GM19043 (cell line): ENCODE data around the gene NDUFB10.

Experiments
- ATAC-seq: cut with Tn5 transposase; IDR thresholded peaks from one replicate; pipeline ENCODE4 v1.9.1; 2021; ENCODE audit warnings: low read depth; ENCODE audit not compliant: unreplicated experiment

The NDUFB10 gene

GRCh38 chr16:1998852-1999801 is 39.8 kb downstream of the NDUFB10 start:
- ATAC-seq = no peak

GRCh38 chr16:1999866-2000514 is 40.7 kb downstream of the NDUFB10 start:
- no peak for ATAC-seq

- no peak for ATAC-seq
Observed at GRCh38 chr16:2001035-2001434, 41.7 kb downstream of the NDUFB10 start.

GRCh38 chr16:2001456-2002355 is 42.4 kb downstream of the NDUFB10 start:
- ATAC-seq = no peak

- ATAC-seq = no peak
Observed at GRCh38 chr16:2002406-2003230, 43.3 kb downstream of the NDUFB10 start.

- ATAC-seq = no peak
Observed at GRCh38 chr16:2003231-2003826, 44.0 kb downstream of the NDUFB10 start.

- no peak for ATAC-seq
Observed at GRCh38 chr16:2003827-2004641, 44.7 kb downstream of the NDUFB10 start.

- no peak for ATAC-seq
Observed at GRCh38 chr16:2004795-2005517, 45.6 kb downstream of the NDUFB10 start.

GRCh38 chr16:2005646-2006045 is 46.3 kb downstream of the NDUFB10 start:
- ATAC-seq = no peak

- ATAC-seq = no peak
Observed at GRCh38 chr16:2006317-2006716, 47.0 kb downstream of the NDUFB10 start.

- no peak for ATAC-seq
Observed at GRCh38 chr16:2007081-2007836, 47.9 kb downstream of the NDUFB10 start.

- no peak for ATAC-seq
Observed at GRCh38 chr16:2008009-2008526, 48.7 kb downstream of the NDUFB10 start.

- no peak for ATAC-seq
Observed at GRCh38 chr16:2008631-2009163, 49.4 kb downstream of the NDUFB10 start.

GRCh38 chr16:2009164-2009711 is 49.9 kb downstream of the NDUFB10 start:
- peak; percentile 24 for ATAC-seq

GRCh38 chr16:2009791-2010510 is 50.6 kb downstream of the NDUFB10 start, which contains the start of gene ZNF598:
TSS of gene ZNF598 (minus strand) at chr16:2009821.
- peak; percentile 90 for ATAC-seq
